Panc1 (cell line): ENCODE data around the gene LKAAEAR1.

ENCODE experiments used
- CTCF ChIP-seq: fragments of 450-650 bp; IDR thresholded peaks from 2 replicates; pipeline ENCODE4 v1.5.1; 2017; ENCODE audit warnings: mild to moderate bottlenecking
- POLR2AphosphoS5 ChIP-seq: IDR thresholded peaks from 2 replicates; pipeline ENCODE4 v1.6.1; 2012; ENCODE audit warnings: mild to moderate bottlenecking, low read depth, low read length, moderate library complexity
- SIN3A ChIP-seq: IDR thresholded peaks from 2 replicates; pipeline ENCODE4 v1.6.1; 2012; ENCODE audit warnings: low read depth, mild to moderate bottlenecking, low read length, moderate library complexity, borderline replicate concordance; ENCODE audit not compliant: insufficient read depth

- TF ChIP-seq CTCF, result no peak
- no peak for TF ChIP-seq POLR2AphosphoS5
- TF ChIP-seq SIN3A, result no peak
Measured at GRCh38 chr20:64074963-64075362, 9.2 kb downstream of the LKAAEAR1 start.
